GM18517 (cell line): Measurements from ENCODE around the gene CGB8.
"Not testable (repeated sequence)": the region's sequence is repeated elsewhere in the genome, so short reads cannot be mapped to it uniquely, and the experiment has no call there.

Source experiments
- ATAC-seq: cut with Tn5 transposase; IDR thresholded peaks from one replicate; pipeline ENCODE4 v1.9.1; 2021; ENCODE audit warnings: mild to moderate bottlenecking, moderate library complexity; ENCODE audit not compliant: unreplicated experiment

The CGB8 gene

DNA sequence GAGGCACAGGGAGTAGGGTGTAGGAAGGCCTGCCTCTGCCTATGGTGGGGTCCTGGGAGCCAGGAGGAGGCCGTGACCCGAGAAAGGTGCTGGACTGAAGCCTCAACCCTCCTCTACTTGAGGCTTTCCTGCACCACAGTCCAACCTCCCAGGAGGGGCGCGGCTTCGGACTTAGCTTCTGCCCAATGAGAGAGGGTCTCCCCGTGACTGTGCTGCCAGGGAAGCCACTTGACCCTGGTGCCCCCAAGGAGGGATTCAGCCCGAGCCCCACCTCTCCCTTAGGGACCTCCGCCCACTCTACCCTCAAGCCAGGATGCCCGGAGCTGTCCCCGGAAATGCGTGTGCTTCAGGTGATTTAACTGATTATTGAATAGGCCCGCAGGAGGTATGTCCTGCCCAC lies at the start of gene CGB8:
Gene CGB8, minus strand, starts transcription at position 101 of the 400 bp plus-strand sequence. CDS start 372 bp downstream, outside the sequence.
- ATAC-seq = not testable (repeated sequence)

DNA sequence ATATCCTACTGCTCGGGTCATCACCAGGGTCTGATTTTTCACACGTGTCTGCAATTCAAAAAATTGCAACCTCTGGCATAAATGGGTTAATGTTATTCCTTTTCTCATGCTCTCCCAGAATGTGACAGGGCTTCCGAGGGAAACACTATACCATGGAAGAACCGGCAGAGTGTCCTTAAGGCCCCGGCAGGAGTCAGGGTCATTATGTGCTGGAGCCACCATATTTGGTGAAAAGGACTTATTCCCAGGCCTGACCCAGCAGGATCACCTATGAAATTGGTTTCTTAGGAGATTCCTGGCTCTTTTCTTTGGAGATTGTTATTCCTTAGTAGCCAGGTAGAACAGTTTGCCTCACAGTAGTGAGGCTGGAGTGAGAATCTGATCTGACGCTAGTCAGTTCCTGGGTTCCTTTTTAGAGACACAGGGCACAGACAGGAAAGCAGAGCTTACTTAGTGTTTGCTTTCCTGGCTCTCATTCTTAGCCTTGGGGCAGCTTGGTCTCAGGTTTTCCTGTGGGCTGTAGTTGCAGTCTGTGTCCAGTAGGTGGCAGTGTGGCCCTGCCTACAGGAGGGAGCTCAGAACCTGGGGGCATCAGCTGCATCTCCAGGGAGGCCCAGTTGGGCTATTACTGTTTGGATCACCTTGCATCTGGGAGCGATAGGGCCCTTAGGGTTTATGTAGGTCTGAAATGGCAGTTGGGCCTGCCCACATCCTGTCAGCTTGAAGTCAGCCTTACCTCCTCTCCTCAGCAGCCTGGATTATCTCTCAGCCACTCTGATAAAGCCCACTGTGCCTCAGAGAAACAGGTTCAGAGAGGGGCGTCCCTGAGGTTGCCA lies 48.8 kb upstream of the CGB8 start:
- ATAC-seq = no peak

- ATAC-seq = no peak
Measured at GRCh38 chr19:49094505-49095482, 45.9 kb upstream of the CGB8 start.

DNA sequence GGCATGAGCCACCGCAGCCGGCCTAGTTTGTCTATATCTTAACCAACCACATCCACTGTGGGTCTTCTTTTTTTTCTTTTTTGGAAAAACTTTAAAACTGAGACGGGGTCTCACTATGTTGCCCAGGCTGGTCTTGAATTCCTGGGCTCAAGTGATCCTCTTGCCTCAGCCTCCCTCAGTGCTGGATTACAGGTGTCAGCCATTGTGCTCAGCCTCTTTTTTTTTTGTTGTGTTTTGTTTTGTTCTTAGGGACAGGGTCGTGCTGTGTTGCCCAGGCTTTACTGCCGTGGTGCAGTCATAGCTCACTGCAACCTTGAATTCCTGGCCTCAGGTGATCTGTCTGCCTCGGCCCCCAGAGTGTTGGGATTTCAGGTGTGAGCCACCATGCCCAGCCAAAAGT lies 43.8 kb upstream of the CGB8 start:
- ATAC-seq = no peak

DNA sequence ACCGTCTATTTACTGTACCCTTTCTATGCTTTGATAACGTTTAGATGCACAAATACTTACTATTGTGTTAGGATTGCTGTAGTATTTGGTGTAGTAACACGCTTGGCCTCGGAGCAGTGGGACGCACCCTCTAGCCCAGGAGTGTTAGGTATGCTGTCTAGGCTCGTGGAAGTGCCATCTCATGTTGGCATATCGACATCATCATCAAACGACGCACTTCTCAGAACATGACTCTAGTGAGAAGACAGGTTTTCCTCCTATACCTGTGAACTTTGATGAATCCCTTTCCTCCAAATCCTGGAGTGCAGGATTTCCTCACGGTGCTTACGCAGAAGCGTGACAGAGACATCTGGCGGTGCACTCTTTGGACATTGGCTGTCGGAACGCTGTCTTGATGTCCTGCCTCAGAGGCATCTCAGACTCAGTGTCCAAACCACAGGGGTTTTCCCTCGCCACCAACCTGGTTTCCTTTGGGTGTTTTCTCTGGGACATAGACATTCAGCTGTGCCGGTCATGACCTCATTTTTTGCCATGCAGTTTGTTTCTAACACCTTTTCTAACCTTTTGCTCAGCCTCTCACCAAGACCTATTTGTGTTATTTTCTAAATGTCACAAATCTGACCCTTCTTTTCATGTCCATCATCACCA lies 42.6 kb upstream of the CGB8 start:
- no peak for ATAC-seq

DNA sequence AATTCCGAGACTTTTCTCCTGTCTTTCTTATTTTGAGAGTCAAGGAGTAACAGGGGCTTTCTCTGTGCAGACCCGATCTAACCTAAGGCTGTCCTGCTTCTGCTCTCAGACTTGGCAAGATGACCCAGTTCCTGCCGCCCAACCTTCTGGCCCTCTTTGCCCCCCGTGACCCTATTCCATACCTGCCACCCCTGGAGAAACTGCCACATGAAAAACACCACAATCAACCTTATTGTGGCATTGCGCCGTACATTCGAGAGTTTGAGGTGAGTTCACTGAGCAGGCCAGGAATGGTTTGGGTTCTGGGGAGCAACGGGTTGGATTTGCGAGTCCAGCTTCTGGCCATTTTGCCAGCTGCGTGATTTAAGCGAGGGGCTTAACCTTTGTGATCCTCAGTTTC lies 37.4 kb upstream of the CGB8 start:
- ATAC-seq = no peak

DNA sequence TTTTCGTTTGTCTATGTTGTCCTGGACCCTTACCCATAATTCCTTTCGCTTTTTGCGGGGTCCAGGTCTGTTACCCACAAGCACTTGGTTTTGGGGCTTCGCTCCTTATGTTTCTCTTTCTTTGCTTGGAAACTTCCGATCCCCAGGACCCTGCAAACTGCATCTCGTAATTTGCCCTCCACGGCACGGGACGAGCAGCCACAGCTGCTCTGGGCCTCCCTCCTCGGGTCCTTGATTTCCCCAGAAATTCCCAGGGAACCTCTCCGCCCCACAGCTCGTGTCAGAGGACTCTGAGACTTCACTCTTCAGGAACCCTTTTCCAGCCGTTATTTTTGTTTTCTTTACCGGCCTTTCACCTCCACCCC lies 36.9 kb upstream of the CGB8 start:
- no peak for ATAC-seq

DNA sequence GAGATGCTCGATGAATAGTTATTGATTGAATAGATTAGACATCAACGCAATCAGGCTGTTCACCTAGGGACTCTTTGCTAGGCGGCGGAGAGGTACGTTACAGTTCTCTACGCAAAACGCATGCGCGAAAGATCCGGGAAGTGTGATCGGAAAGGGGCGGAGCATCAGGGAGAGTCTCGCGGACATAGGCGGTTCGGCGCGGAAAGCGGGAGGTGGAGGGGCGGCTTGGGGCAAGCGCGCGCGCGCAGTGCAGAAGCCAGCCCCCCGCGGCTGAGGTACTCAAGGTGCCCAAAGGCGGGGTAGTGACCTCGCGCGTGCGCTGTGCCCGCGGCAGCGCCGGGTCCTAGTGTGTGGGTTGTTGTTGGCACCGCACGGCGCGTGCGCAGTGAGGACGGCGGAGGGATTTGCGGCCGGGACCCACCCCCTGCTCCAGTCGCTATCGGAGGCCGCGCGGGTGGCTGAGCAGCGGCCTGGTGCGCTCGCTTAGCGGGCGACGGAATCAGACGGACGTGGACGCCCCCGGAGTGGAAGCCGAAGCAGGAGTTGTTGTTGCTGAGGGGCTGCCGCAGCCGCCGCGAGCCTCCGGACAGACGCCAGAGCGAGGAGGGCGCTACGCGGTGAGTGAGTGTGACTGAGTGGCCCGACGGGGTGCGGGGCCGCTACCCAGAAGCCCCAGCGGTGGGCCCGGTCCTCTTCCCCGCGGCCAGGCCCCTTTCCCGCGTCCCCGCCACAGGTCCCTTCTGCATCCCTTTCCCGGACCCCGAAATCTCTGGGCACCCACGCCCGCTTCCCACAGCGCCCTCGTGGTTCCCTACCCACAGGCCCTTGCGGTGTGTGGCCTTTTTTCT lies 36.3 kb upstream of the CGB8 start, which contains the start of gene SNRNP70:
Gene SNRNP70, plus strand, starts transcription at position 432 of the 848 bp plus-strand sequence. CDS start 964 bp downstream, outside the sequence.
- ATAC-seq = peak; percentile 77

DNA sequence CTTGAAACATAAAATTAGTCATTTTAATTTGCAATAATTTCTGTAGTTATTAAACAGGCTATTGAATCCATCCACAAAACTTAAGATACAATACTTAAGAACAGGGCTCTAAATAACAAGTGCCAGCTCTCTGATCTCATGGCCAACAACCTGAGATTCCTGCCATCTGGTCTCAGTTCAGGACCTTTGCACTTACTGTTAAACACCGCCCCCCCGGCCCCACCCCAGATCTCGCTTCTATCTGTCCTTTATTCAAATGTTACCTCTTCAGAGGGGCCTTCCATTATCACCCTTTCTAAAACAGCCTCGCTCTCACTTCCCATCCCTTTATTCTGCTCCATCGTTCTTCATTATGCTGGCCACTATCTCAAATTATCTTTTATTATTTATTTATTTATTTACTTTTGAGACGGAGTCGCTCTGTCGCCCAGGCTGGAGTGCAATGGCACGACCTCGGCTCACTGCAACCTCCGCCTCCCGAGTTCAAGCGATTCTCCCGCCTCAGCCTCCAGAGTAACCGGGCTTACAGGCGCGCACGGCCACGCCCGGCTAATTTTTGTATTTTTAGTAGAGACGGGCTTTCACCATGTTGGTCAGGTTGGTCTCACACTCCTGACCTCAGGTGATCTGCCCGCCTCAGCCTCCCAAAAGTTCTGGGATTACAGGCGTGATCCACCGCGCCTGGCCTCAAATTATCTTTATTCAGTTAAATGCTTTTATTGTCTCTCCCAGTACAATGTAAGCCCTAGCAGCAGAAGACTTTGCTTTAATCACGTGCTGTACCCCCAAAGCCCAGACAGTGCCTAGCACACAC lies 35.5 kb upstream of the CGB8 start:
- no peak for ATAC-seq

GRCh38 chr19:49081273-49081672 lies 32.4 kb upstream of the CGB8 start:
- no peak for ATAC-seq

DNA sequence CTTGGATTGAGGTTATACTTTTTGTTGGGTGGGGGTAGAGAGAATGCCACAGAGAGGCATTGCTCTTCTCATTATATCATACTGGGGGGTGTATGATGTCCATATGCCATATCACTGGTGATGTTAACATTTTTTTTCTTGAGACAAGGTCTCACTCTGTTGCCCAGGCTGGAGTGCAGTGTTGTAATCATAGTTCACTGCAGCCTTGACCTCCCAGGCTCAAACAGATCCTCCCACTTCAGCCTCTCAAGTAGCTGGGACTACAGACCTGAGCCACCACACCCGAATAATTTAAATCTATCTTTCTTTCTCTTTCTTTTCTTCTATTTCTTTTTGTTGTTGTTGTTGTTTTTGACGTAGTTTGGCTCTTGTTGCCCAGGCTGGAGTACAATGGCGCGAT lies 31.5 kb upstream of the CGB8 start:
- no peak for ATAC-seq

DNA sequence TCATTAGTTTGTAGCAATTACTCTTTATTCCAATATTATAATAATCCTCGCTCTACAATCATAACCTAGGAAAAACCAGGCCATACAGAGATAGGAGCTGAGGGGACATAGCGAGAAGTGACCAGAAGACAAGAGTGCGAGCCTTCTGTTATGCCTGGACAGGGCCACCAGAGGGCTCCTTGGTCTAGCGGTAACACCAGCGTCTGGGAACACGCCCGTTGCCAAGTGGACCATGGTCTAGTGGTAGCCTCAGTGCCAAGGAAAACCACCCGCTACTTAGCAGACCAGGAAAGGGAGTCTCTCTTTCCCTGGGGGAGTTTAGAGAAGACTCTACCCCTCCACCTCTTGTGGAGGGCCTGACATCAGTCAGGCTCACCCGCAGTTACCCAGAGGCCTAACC lies 26.0 kb upstream of the CGB8 start:
- not testable (repeated sequence) for ATAC-seq

DNA sequence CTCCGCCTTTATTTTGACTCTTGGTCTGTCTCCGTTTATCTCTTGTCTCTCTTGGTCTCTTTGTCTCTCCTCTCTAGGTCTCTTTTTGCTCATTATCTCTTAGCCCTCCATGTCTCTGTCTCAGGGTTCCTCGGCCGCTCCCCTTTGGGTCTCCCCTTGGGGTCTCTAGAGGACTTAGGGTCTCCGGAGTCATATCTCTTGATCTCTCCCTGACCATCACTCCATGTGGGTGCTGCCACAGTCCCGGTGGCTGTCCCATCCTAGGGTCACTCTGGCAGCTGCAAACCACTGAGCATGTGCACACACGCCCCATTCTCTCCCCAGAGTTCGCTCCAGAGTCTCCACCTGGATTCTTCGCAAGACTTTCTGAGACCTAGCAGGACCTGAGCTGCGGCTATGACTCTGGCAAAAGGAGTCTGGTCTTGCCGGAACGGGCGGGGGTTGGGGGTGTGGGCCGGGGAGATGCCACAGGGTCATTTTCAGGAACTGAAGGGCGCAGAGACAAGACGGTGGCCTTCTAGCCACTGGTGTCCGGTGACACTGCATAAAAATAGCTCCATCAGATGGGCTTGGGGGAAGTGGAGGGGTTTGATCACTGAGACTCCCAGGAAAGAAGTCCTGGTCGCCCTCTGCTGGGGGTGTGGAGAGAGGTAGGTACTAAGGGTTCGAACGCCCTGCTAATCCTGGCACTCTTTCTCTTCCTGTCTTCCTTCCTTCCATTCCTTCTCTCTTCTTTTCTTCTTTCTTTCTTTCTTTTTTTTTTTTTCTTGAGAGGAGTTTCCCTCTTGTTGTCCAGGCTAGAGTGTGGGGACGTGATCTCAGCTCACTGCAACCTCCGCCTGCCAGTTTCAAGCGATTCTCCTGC lies 24.8 kb upstream of the CGB8 start:
- no peak for ATAC-seq

GRCh38 chr19:49071860-49072547 lies 23.1 kb upstream of the CGB8 start:
- ATAC-seq = no peak

DNA sequence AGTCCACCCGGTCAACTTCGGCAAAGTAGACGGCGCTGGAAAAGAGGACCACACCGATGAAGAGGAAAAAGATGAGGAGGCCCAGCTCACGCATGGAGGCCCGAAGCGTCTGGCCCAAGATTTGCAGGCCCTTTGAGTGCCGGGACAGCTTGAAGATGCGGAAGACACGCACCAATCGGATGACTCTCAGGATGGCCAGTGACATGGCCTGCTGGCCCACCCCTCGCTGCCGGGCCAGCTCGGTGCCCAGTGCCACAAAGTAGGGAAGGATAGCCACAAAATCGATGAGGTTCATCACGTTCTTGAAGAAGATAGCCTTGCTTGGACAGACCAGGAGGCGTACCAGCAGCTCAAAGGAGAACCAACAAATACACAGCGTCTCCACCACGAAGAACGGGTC lies 21.5 kb upstream of the CGB8 start:
- no peak for ATAC-seq

GRCh38 chr19:49069026-49069425 lies 20.1 kb upstream of the CGB8 start:
- ATAC-seq = no peak

DNA sequence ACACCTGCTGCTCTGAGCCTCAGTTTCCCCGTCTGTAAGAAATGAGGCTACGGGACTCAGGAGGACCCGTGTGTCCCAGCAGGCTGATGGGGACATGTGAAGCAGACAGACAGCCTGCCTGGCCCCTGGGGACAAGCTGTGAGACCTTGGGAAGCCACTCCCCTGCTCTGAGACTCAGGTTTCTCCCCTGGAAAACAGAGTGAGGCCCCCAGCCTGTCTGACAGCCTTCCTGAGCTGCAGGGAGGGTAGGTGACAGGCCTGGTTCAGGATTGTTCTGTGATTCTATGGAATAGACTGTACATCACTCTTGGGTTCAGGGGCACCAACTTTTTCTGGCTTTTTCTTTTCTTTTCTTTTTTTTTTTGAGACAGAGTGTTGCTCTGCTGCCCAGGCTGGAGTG lies 18.6 kb upstream of the CGB8 start:
- no peak for ATAC-seq
